GM10266 (cell line): ENCODE measurements around the gene PHAX.
"Not testable (repeated sequence)": the region's sequence is repeated elsewhere in the genome, so short reads cannot be mapped to it uniquely, and the experiment has no call there.

ENCODE experiments used
- DNase-seq: peaks from one replicate; pipeline ENCODE4 v3.0.0; 2012; ENCODE audit errors: extremely low spot score
- TF ChIP-seq, protein P1 (sequence below): IDR thresholded peaks from 2 replicates; pipeline ENCODE4 v1.5.1; 2012; ENCODE audit warnings: mild to moderate bottlenecking, low read depth; ENCODE audit not compliant: control insufficient read depth, insufficient read depth; ENCODE audit errors: missing control alignments

PHAX gene

DNA sequence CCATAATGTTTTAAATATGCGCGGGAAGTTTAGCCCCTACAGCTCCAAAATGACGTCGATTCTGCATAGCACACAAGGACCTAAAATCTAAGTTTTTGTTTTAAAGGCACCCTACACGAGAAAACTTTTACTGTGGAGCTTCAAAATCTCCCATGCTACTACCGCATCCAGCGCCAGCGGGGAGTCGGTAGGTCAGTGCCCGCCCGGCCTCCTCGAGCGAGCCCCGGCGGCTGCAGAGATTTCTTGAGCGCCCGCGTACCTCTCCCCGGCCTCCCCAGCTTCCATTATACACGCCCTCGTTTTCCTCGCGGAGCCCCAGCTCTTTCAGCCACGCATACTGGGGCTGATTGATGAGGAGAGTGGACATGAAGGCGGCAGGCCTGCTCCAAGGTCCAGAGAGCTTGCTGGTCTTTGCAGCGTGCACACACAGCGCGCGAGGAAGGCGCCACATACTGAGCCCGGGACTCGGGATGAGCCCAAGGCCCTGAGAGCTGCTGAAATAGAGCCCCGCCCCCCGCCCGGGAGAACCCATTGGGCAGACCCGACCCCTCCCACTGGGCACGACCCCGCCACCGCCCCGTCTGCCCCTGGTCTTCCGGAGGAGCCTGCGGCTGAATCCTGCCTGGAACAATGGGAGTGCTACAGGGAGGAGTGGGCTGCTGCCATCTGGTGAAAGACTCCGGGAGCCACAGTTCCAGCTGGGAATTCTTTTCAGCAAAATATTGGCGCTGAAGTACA, 5.8 kb upstream of the PHAX start, which contains the start of gene ALDH7A1:
ALDH7A1 (minus strand) TSS at position 472 of the 738 bp plus-strand sequence; CDS start at position 451, 21 bp downstream.
- peak; percentile 82 for DNase-seq
- TF ChIP-seq, protein P1, sequence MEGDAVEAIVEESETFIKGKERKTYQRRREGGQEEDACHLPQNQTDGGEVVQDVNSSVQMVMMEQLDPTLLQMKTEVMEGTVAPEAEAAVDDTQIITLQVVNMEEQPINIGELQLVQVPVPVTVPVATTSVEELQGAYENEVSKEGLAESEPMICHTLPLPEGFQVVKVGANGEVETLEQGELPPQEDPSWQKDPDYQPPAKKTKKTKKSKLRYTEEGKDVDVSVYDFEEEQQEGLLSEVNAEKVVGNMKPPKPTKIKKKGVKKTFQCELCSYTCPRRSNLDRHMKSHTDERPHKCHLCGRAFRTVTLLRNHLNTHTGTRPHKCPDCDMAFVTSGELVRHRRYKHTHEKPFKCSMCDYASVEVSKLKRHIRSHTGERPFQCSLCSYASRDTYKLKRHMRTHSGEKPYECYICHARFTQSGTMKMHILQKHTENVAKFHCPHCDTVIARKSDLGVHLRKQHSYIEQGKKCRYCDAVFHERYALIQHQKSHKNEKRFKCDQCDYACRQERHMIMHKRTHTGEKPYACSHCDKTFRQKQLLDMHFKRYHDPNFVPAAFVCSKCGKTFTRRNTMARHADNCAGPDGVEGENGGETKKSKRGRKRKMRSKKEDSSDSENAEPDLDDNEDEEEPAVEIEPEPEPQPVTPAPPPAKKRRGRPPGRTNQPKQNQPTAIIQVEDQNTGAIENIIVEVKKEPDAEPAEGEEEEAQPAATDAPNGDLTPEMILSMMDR: peak; percentile 9

DNA sequence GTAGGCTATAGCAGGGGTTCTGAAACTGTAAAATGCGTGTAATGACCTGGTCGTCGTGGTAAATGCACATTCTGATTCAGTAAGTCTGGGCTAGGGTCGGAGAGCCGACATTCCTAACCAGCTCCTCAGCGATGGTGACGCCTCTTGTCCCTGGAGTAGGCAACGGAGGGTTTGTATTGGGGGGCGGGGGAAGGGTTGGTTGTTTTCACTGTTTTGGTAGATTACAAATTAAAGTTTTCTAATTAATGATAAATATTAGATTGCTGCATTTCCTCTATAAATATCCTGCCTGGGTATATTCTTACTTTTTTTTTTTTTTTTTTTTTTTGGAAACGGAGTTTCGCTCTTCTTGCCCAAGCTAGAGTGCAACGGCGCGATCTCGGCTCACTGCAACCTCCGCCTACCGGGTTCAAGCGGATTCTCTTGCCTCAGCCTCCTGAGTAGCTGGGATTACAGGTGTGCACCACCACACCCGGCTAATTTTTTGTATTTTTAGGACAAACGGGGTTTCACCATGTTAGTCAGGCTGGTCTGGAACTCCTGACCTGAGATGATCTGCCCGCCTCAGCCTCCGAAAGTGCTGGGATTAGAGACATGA, 5.2 kb upstream of the PHAX start:
- TF ChIP-seq, protein P1: no peak
- no peak for DNase-seq

DNA sequence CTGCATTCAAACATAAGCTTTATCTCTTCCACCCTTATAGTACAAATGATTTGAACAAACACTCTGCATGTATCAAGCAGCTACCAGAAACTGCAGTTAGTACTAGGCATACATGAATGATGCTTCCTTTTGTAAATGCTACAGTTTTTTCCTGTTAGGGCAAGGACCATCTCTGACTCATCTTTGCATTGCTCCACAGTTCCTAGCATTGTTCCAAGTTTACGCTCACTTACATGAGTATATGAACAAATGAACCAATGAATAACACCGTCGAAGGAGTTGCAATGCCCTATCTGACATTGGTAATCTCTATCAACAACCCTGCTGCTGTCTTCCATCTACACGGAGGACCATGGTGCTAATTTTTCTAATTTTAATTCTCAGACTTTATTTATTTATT, 3.6 kb upstream of the PHAX start:
- TF ChIP-seq, protein P1: no peak
- DNase-seq: no peak

DNA sequence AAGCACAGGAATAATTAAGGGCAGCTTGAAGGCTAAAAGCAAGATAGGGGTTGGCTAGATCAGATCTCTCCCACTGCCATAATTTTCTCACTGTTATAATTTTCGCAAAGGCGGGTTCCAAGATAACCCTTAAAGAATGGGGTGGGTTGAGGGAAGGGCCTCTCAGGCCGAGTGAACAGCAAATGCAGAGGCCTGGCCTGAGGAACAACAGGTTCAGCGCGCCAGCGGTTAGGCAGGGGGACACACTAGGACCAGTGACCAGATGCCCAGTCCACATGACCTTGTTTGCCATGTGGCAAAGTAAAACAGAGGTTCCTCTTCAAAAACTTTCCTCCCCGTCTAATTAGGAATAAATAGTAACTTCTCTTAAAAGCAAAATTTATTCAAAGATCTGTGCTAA, 1.2 kb upstream of the PHAX start:
- DNase-seq: no peak
- TF ChIP-seq, protein P1: no peak

GRCh38 chr5:126599971-126600630, 646 bp upstream of the PHAX start:
- not testable (repeated sequence) for DNase-seq

DNA sequence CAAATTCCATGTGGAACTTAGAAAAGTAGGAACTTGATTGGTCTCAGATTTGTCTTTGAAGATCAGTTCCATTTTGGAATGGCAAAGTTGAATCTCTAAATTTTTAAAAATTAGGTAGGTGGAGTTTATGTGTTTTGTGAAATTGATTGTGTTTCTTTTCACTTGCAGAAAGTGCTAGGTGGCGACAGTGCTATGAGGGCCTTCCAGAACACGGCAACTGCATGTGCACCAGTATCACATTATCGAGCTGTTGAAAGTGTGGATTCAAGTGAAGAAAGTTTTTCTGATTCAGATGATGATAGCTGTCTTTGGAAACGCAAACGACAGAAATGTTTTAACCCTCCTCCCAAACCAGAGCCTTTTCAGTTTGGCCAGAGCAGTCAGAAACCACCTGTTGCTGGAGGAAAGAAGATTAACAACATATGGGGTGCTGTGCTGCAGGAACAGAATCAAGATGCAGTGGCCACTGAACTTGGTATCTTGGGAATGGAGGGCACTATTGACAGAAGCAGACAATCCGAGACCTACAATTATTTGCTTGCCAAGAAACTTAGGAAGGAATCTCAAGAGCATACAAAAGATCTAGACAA, 2.8 kb downstream of the PHAX start:
- no peak for DNase-seq
- TF ChIP-seq, protein P1: no peak

GRCh38 chr5:126605525-126605924, 4.8 kb downstream of the PHAX start:
- TF ChIP-seq, protein P1: no peak
- DNase-seq: no peak
